Endodermal cell (in vitro differentiated cells): Measurements from ENCODE around the gene EMILIN2. TPM values are rescaled to one million over a fixed set of nuclear protein-coding genes. Genes with fewer than 3 reads are reported as not detected.
A peak's percentile ranks its signal among the peaks of the same experiment; 100 is the strongest.

Experiments
- DNase-seq: peaks from one replicate; pipeline ENCODE4 v3.0.0-alpha.2; 2017
- H3K27ac ChIP-seq: 2 replicates; pipeline ENCODE4 v1.5.1; 2013; ENCODE audit warnings: mild to moderate bottlenecking, low read depth, low read length, moderate library complexity
- H3K27me3 ChIP-seq: 2 replicates; pipeline ENCODE4 v1.6.1; 2013; ENCODE audit warnings: mild to moderate bottlenecking, low read length, moderate library complexity; ENCODE audit not compliant: insufficient read depth, control insufficient read depth, poor library complexity, severe bottlenecking
- H3K36me3 ChIP-seq: 2 replicates; pipeline ENCODE4 v1.7.0; 2013; ENCODE audit warnings: mild to moderate bottlenecking, low read length, moderate library complexity; ENCODE audit not compliant: control insufficient read depth, insufficient read depth
- H3K4me1 ChIP-seq: one replicate; pipeline ENCODE4 v1.7.0; 2013; ENCODE audit warnings: low read length; ENCODE audit not compliant: control insufficient read depth, insufficient read depth
- H3K4me3 ChIP-seq: 2 replicates; pipeline ENCODE4 v1.5.1; 2013; ENCODE audit warnings: mild to moderate bottlenecking, low read length, moderate library complexity
- H3K9ac ChIP-seq: 2 replicates; pipeline ENCODE4 v1.6.1; 2013; ENCODE audit warnings: mild to moderate bottlenecking, low read length, moderate library complexity; ENCODE audit not compliant: poor library complexity, severe bottlenecking; ENCODE audit errors: extremely low read depth
- H3K9me3 ChIP-seq: 2 replicates; pipeline ENCODE4 v1.6.1; 2013; ENCODE audit warnings: mild to moderate bottlenecking, low read length, moderate library complexity; ENCODE audit not compliant: control insufficient read depth
- H3K27ac Mint-ChIP-seq: 2 replicates; pipeline ENCODE4 v1.8.0; 2020; ENCODE audit warnings: mixed read lengths
- H3K27me3 Mint-ChIP-seq: 2 replicates; pipeline ENCODE4 v1.8.0; 2021; ENCODE audit warnings: mild to moderate bottlenecking, mixed read lengths; ENCODE audit not compliant: insufficient read depth
- H3K36me3 Mint-ChIP-seq: 2 replicates; pipeline ENCODE4 v1.8.0; 2020; ENCODE audit warnings: low read depth, mixed read lengths
- H3K4me1 Mint-ChIP-seq: 2 replicates; pipeline ENCODE4 v1.8.0; 2020; ENCODE audit warnings: mixed read lengths
- H3K4me3 Mint-ChIP-seq: 2 replicates; pipeline ENCODE4 v1.8.0; 2020; ENCODE audit warnings: mild to moderate bottlenecking, moderate library complexity, mixed read lengths
- H3K9me3 Mint-ChIP-seq: 2 replicates; pipeline ENCODE4 v1.8.0; 2020; ENCODE audit warnings: mild to moderate bottlenecking, mixed read lengths
- WGBS, 2 experiments: methylation state at CpG; one replicate each; pipeline versions ENCODE4 v1.1.5 to v1.1.7; 2013; ENCODE audit warnings: missing lambda C conversion rate in 2 of 2, mixed read lengths in 1 of 2; ENCODE audit not compliant: insufficient coverage in 1 of 2, insufficient read length in 1 of 2; 5-methylcytosine and 5-hydroxymethylcytosine counted together
- total RNA-seq, 2 donors: library from RNA; stranded (reverse); fragmentation: NEBNext Ultra II Directional in 1 of 2; extraction: Animal tissue kit (Norgen Biotek cat#: 25700) in 1 of 2; gene quantifications; 2 replicates in 1 of 2; 3 replicates in 1 of 2; pipeline ENCODE4 v1.2.1, GENCODE V29; 2021
- TF ChIP-seq, protein P1 (sequence below): fragments of 200-600 bp; sonication (generic); conservative IDR thresholded peaks from 2 replicates; pipeline ENCODE4 v1.5.0; 2021; ENCODE audit warnings: antibody characterized with exemption, mild to moderate bottlenecking

EMILIN2 gene
- total RNA-seq, 2 donors from 2014 or later, result 14.2 to 16.8 TPM

DNA sequence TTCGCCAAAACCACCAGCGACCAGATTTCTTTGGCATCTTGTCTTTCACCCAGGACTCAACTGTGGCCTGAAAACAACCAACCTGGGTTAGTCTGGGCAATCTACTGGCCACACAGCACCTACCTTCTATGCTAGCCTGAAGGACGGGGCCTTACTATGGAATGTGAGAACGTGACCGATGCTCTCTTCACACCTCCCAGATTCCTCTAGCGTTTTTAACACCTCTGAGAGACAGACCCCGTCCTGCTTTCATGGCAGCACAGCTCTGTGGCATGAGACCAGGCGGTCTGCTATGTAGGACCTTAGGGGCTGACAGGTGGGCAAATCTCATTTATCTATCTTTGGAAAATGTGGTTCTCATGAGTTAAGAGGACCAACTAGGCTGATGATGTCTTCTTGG lies 80.9 kb downstream of the EMILIN2 start:
- peak; percentile 61 for DNase-seq
- 91 to 100% methylated on average over 4 to 8 of the region's 8 CpGs for WGBS, 2 experiments
- Mint-ChIP-seq H3K27ac (no peak overlapping the region), H3K4me1 (peaks cover 3% of the 10 kb centered on the region), H3K36me3 (peaks cover 53% of the 10 kb centered on the region), H3K4me3 (no peak overlapping the region), H3K27me3 (no peaks in the 10 kb centered on the region), H3K9me3 (no peaks in the 10 kb centered on the region)
- Histone ChIP-seq H3K36me3 (peaks cover 51% of the 10 kb centered on the region), H3K4me1 (no peaks in the 10 kb centered on the region), H3K27me3 (no peaks in the 10 kb centered on the region), H3K4me3 (no peak overlapping the region), H3K27ac (no peak overlapping the region), H3K9me3 (no peaks in the 10 kb centered on the region), H3K9ac (no peak overlapping the region)
- TF ChIP-seq, protein P1, sequence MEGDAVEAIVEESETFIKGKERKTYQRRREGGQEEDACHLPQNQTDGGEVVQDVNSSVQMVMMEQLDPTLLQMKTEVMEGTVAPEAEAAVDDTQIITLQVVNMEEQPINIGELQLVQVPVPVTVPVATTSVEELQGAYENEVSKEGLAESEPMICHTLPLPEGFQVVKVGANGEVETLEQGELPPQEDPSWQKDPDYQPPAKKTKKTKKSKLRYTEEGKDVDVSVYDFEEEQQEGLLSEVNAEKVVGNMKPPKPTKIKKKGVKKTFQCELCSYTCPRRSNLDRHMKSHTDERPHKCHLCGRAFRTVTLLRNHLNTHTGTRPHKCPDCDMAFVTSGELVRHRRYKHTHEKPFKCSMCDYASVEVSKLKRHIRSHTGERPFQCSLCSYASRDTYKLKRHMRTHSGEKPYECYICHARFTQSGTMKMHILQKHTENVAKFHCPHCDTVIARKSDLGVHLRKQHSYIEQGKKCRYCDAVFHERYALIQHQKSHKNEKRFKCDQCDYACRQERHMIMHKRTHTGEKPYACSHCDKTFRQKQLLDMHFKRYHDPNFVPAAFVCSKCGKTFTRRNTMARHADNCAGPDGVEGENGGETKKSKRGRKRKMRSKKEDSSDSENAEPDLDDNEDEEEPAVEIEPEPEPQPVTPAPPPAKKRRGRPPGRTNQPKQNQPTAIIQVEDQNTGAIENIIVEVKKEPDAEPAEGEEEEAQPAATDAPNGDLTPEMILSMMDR, result no peak

DNA sequence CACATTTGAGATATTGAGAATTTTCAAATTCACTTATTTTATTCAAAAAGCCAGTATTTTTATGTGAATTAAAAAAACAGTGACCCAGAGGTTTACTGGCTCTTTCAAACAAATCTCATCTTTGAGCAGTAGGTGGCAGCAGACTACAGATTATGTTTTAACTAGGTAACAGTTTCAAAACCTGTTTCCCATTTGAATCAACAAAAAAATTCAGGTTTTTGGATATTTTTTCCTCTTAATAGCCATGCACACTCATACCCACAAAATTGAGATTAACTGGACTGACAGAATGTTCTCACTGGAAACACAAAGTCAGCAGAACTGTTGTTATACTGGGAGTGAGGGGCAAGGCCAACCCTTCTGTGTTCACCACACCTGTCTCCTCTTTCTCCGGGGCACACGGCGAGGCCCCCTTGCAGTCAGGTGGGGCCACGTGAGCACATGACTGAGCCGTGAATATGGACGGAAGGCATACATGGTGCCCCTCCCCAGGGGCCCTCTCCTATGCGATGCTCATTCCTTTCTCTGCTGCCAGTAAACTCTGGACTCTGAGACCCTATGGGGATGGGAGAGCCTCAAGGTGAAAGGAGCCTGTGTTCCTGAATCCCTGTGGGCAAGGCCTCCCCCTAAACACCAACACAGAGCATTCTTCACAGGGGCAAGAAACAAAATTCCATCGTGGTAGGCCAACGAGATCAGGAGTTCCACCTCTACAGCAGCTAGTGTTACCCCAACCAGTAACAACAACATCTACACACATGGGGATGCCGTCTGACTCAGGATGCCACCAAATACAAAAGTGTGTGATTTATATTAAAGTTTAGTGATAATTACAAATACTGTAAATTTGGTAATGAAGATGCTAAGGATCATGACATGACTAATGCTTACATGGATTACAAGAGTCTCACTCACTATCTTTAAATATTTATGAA lies 85.7 kb downstream of the EMILIN2 start:
- Histone ChIP-seq H3K9ac (no peak overlapping the region), H3K27ac (no peak overlapping the region), H3K36me3 (peaks cover 31% of the 10 kb centered on the region), H3K4me1 (no peaks in the 10 kb centered on the region), H3K27me3 (no peaks in the 10 kb centered on the region), H3K9me3 (no peaks in the 10 kb centered on the region), H3K4me3 (no peak overlapping the region)
- Mint-ChIP-seq H3K27me3 (no peaks in the 10 kb centered on the region), H3K9me3 (no peaks in the 10 kb centered on the region), H3K36me3 (peaks cover 23% of the 10 kb centered on the region), H3K4me3 (no peak overlapping the region), H3K27ac (peak overlapping the region; percentile 7), H3K4me1 (peaks cover 3% of the 10 kb centered on the region)
- TF ChIP-seq, protein P1, result peak; percentile 91
- 67% methylated on average over 10 of the region's 10 CpGs; no CpG with 5 or more reads in 1 of the 2 experiments for WGBS, 2 experiments
- DNase-seq, result peak; percentile 72

DNA sequence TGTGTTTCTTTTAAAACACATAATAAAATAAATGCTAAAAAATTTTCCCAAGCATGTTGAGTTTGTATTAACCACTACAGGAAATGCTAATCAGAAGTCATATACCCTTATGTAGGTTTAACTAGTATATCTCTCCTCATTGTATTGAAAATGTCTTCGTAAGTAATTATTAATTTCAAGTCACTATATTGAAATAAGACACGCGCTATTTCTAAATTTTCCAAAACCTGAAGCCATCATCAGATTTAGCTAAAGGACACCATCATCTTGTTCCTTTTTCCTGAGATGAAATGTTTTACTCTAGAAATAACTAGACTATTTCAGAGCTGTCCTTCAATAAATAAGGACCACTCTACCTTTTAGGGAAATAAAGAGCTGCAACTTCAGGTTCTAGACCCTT lies 87.2 kb downstream of the EMILIN2 start:
- no peak for DNase-seq
- H3K4me3 Mint-ChIP-seq, result no peak overlapping the region
- H3K4me1 Mint-ChIP-seq, result peaks cover 3% of the 10 kb centered on the region
- Histone ChIP-seq H3K4me3 (no peak overlapping the region), H3K27ac (no peak overlapping the region), H3K27me3 (no peaks in the 10 kb centered on the region), H3K9me3 (no peaks in the 10 kb centered on the region), H3K9ac (no peak overlapping the region), H3K4me1 (no peaks in the 10 kb centered on the region), H3K36me3 (peaks cover 28% of the 10 kb centered on the region)
- no peaks in the 10 kb centered on the region for H3K9me3 Mint-ChIP-seq
- WGBS, 2 experiments, result 94 to 96% methylated on average over 2 to 3 of the region's 3 CpGs
- peaks cover 25% of the 10 kb centered on the region for H3K36me3 Mint-ChIP-seq
- H3K27me3 Mint-ChIP-seq, result no peaks in the 10 kb centered on the region
- no peak overlapping the region for H3K27ac Mint-ChIP-seq
- TF ChIP-seq, protein P1, result no peak
